WI38 (cell line): ENCODE measurements around the gene TMEM86B.

Source experiments
- H3K4me3 ChIP-seq: 2 replicates; pipeline ENCODE4 v1.5.1; 2011; ENCODE audit warnings: low read depth, mild to moderate bottlenecking, control low read depth, low read length
- TF ChIP-seq, protein P1 (sequence below): IDR thresholded peaks from 2 replicates; pipeline ENCODE4 v1.5.1; 2012; ENCODE audit warnings: low read depth, mild to moderate bottlenecking, control low read depth, low read length

TMEM86B gene

DNA sequence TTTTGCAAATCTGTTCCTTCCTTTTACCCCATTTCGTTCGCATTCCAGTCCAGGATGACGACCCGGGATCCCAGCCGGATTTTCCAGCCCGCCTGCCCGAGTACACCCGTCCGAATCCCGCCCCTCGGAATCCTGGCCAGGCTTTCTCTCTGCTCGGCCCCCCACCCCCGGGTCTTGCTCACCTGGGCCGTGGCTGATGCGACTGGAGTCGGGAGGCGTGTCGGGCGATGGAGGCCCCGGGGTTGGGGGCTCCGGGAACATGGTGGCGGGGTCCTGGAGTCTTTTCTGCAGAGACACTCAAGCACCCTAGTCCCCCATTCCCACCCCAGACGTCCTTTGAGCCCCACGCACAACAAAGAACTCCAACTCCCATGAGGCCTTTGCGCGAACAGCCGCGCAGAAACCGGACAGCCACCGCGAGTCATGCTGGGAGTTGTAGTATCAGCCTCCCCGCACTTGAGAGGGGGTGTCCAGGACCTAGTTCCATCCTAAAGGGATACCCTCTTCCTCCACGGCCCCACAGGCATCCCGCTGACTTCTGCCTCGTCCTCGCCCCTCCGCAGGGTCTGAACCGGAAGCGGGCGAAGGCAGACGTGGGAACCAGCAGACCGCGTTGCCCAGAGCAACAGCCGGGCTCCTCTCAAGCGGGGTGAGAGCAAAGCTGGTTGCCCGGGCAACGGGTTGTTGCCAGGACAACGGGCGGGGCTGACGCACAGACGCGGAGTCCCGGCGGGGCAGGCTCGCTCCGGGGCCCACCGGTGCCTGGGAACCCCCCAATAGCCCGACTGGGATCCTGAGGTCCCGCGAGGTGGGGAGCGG lies 49.6 kb downstream of the TMEM86B start:
- TF ChIP-seq, protein P1, sequence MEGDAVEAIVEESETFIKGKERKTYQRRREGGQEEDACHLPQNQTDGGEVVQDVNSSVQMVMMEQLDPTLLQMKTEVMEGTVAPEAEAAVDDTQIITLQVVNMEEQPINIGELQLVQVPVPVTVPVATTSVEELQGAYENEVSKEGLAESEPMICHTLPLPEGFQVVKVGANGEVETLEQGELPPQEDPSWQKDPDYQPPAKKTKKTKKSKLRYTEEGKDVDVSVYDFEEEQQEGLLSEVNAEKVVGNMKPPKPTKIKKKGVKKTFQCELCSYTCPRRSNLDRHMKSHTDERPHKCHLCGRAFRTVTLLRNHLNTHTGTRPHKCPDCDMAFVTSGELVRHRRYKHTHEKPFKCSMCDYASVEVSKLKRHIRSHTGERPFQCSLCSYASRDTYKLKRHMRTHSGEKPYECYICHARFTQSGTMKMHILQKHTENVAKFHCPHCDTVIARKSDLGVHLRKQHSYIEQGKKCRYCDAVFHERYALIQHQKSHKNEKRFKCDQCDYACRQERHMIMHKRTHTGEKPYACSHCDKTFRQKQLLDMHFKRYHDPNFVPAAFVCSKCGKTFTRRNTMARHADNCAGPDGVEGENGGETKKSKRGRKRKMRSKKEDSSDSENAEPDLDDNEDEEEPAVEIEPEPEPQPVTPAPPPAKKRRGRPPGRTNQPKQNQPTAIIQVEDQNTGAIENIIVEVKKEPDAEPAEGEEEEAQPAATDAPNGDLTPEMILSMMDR = no peak
- H3K4me3 ChIP-seq = peak overlapping the region; percentile 44
